Measurements from ENCODE around the gene DUSP14. TPM values are rescaled to one million over a fixed set of nuclear protein-coding genes. Genes with fewer than 3 reads are reported as not detected.

The DUSP14 gene
- polyA plus RNA-seq, 3 donors, result 0.24 to 1.6 (median 1.1) TPM

DNA sequence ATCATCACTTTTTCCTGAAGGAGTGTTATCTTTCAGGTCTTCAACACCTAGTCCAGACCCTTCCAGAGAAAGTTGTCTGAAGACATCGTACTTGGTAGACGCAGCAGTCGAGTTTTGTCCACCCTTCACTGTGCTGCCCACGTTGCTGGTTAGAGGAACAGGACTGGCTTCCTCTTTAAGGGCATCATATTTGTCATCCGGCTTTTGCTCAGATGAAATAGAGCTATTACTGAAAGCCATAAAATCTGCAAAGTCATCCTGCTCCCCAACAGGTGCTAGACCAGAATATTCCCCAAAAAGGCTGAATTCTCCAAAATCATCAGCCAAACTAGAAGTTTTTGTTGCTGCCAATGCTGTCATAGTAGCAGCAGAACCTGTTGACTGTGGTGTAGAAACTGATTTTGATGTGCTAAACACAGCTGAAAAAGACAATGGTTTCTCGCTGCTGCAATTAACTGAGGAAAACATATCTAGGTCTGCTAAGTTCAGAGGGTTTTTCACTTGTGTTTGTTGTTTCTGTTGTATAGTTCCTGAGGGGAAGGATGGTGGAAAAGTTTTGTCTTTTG is 63.8 kb downstream of the DUSP14 start:
- TF ChIP-seq, protein P1, sequence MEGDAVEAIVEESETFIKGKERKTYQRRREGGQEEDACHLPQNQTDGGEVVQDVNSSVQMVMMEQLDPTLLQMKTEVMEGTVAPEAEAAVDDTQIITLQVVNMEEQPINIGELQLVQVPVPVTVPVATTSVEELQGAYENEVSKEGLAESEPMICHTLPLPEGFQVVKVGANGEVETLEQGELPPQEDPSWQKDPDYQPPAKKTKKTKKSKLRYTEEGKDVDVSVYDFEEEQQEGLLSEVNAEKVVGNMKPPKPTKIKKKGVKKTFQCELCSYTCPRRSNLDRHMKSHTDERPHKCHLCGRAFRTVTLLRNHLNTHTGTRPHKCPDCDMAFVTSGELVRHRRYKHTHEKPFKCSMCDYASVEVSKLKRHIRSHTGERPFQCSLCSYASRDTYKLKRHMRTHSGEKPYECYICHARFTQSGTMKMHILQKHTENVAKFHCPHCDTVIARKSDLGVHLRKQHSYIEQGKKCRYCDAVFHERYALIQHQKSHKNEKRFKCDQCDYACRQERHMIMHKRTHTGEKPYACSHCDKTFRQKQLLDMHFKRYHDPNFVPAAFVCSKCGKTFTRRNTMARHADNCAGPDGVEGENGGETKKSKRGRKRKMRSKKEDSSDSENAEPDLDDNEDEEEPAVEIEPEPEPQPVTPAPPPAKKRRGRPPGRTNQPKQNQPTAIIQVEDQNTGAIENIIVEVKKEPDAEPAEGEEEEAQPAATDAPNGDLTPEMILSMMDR (IDR thresholded peaks at IDR 0.05), result no peak

DNA sequence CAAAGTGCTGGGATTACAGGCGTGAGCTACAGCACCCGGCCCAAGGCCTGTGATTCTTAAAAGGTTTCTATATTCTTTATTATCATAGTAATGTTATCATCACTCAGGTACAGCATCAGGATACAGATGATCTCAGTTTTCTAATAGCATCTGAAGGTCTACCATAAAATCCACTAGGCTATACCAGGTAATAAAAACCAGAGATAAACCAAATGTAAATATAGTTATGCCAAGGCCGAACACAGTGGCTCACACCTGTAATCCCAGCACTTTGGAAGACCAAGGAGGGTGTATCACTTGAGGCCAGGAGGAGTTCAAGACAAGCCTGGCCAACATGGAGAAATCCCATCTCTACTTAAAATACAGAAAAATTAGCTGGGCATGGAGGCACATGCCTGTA is 65.7 kb downstream of the DUSP14 start:
- Histone ChIP-seq H3K9ac (ENCODE audit: insufficient read depth, low read length, poor library complexity, severe bottlenecking) (no peak overlapping the region), H3K27ac (ENCODE audit: low read depth in 1 of 2, low read length in 2 of 2) (no peak overlapping the region), H2AFZ (ENCODE audit: insufficient read depth, low read depth, low read length, poor library complexity, severe bottlenecking) (no peak overlapping the region), H3K4me1 (ENCODE audit: control insufficient read depth in 1 of 2, insufficient read depth in 2 of 2, low read length in 2 of 2) (no peaks in the 10 kb centered on the region), H3K9me3 (replicated peaks in 1 of 2; ENCODE audit: control insufficient read depth in 1 of 2, insufficient read depth in 1 of 2, low read length in 2 of 2) (no peaks in the 10 kb centered on the region), H3K79me2 (ENCODE audit: insufficient read depth, low read length) (no peaks in the 10 kb centered on the region), H3K36me3 (replicated peaks in 1 of 2; ENCODE audit: control insufficient read depth in 1 of 2, insufficient read depth in 2 of 2, low read length in 2 of 2) (peaks cover 67 to 88% of the 10 kb centered on the region in 2 donors), H3K27me3 (ENCODE audit: control insufficient read depth in 2 of 2, insufficient read depth in 2 of 2, low read length in 2 of 2) (no peaks in the 10 kb centered on the region), H3K4me3 (replicated peaks in 1 of 3; ENCODE audit: low read depth in 2 of 3, low read length in 3 of 3) (no peak overlapping the region), H4K20me1 (ENCODE audit: insufficient read depth, low read length) (peaks cover 21% of the 10 kb centered on the region), H3K4me2 (replicated peaks; ENCODE audit: extremely low read depth, low read length, poor library complexity, severe bottlenecking) (no peak overlapping the region)
- H3K9me3 Mint-ChIP-seq, result no peaks in the 10 kb centered on the region
- peaks cover 5% of the 10 kb centered on the region for H3K4me1 Mint-ChIP-seq
- no peak for DNase-seq
- no peak overlapping the region for H3K27ac Mint-ChIP-seq
- peaks cover 75 to 76% of the 10 kb centered on the region in 2 donors for H3K36me3 Mint-ChIP-seq
- intact Hi-C loops (cut with micrococcal nuclease), result no loop called here
- no CpG with 5 or more reads among the region's 3 CpGs for WGBS (ENCODE audit: insufficient coverage)
- H3K4me3 Mint-ChIP-seq, result no peak overlapping the region
- no peaks in the 10 kb centered on the region for H3K27me3 Mint-ChIP-seq (ENCODE audit: low read depth in 3 of 3)
- TF ChIP-seq, protein P1 (IDR thresholded peaks at IDR 0.05), result no peak

More for the DNA sequence above, 63.8 kb downstream of the DUSP14 start:
- peaks cover 10% of the 10 kb centered on the region for H3K4me1 Mint-ChIP-seq
- Histone ChIP-seq H3K36me3 (replicated peaks in 1 of 2; ENCODE audit: control insufficient read depth in 1 of 2, insufficient read depth in 2 of 2, low read length in 2 of 2) (peaks cover 52 to 87% of the 10 kb centered on the region in 2 donors), H3K4me3 (replicated peaks in 1 of 3; ENCODE audit: low read depth in 2 of 3, low read length in 3 of 3) (no peak overlapping the region), H4K20me1 (ENCODE audit: insufficient read depth, low read length) (peaks cover 35% of the 10 kb centered on the region), H3K79me2 (ENCODE audit: insufficient read depth, low read length) (peaks cover under 1% of the 10 kb centered on the region), H2AFZ (ENCODE audit: insufficient read depth, low read depth, low read length, poor library complexity, severe bottlenecking) (no peak overlapping the region), H3K4me1 (ENCODE audit: control insufficient read depth in 1 of 2, insufficient read depth in 2 of 2, low read length in 2 of 2) (no peaks in the 10 kb centered on the region), H3K27ac (ENCODE audit: low read depth in 1 of 2, low read length in 2 of 2) (peak overlapping the region in 1 of 2 donors; percentile 11), H3K27me3 (ENCODE audit: control insufficient read depth in 2 of 2, insufficient read depth in 2 of 2, low read length in 2 of 2) (no peaks in the 10 kb centered on the region), H3K4me2 (replicated peaks; ENCODE audit: extremely low read depth, low read length, poor library complexity, severe bottlenecking) (no peak overlapping the region), H3K9me3 (replicated peaks in 1 of 2; ENCODE audit: control insufficient read depth in 1 of 2, insufficient read depth in 1 of 2, low read length in 2 of 2) (no peaks in the 10 kb centered on the region), H3K9ac (ENCODE audit: insufficient read depth, low read length, poor library complexity, severe bottlenecking) (no peak overlapping the region)
- no peak overlapping the region for H3K4me3 Mint-ChIP-seq
- intact Hi-C loops (cut with micrococcal nuclease), result no loop called here
- H3K27ac Mint-ChIP-seq, result peak overlapping the region in 2 of 7 donors; percentile 19 to 67
- no peaks in the 10 kb centered on the region for H3K9me3 Mint-ChIP-seq
- H3K36me3 Mint-ChIP-seq, result peaks cover 64 to 71% of the 10 kb centered on the region in 2 donors
- no peaks in the 10 kb centered on the region for H3K27me3 Mint-ChIP-seq (ENCODE audit: low read depth in 3 of 3)
- no peak for DNase-seq
- 28% methylated on average over 6 of the region's 6 CpGs for WGBS (ENCODE audit: insufficient coverage)
